Middle frontal gyrus (tissue), 1 donor: ENCODE results near the gene ADK.
"Not testable (repeated sequence)": the region's sequence is repeated elsewhere in the genome, so short reads cannot be mapped to it uniquely, and the experiment has no call there.

Experiments used
- DNase-seq: peaks from one replicate; pipeline ENCODE4 v3.0.0-alpha.2; 2015; ENCODE audit warnings: low spot score; ENCODE audit errors: extremely low spot score

ADK gene

GRCh38 chr10:74343804-74344203 is 192.8 kb downstream of the ADK start:
- DNase-seq = no peak

GRCh38 chr10:74344306-74344705 is 193.3 kb downstream of the ADK start:
- no peak for DNase-seq

DNA sequence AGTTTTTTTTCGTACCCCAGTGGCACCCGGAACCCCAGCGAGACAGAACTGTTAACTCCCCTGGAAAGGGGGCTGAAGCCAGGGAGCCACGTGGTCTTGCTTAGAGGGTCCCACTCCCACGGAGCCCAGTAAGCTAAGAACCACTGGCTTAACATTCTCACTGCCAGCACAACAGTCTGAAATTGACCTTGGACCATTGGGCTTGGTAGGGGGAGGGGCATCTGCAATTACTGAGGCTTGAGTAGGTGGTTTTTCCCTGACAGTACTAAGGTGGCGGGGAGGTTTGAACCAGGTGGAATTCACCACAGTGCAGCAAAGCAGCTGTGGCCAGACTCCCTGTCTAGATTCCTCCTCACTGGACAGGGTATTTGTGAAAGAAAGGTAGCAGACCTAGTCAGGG is 196.5 kb downstream of the ADK start:
- no peak for DNase-seq

- DNase-seq = not testable (repeated sequence)
Observed at GRCh38 chr10:74353021-74353420, 202.0 kb downstream of the ADK start.

- no peak for DNase-seq
Observed at GRCh38 chr10:74361678-74362077, 210.7 kb downstream of the ADK start.

- DNase-seq = no peak
Observed at GRCh38 chr10:74363727-74364126, 212.7 kb downstream of the ADK start.

- DNase-seq = no peak
Observed at GRCh38 chr10:74365109-74365508, 214.1 kb downstream of the ADK start.

DNA sequence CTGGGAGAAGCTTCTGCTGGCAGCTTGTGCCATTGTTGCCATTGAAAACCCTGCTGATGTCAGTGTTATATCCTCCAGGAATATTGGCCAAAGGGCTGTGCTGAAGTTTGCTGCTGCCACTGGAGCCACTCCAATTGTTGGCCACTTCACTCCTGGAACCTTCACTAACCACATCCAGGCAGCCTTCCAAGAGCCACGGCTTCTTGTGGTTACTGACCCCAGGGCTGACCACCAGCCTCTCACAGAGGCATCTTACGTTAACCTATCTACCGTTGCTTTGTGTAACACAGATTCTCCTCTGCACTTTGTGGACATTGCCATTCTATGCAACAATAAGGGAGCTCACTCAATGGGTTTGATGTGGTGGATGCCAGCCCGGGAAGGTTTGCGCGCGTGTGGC is 220.7 kb downstream of the ADK start:
- DNase-seq = no peak

- no peak for DNase-seq
Observed at GRCh38 chr10:74373059-74373458, 222.0 kb downstream of the ADK start.

DNA sequence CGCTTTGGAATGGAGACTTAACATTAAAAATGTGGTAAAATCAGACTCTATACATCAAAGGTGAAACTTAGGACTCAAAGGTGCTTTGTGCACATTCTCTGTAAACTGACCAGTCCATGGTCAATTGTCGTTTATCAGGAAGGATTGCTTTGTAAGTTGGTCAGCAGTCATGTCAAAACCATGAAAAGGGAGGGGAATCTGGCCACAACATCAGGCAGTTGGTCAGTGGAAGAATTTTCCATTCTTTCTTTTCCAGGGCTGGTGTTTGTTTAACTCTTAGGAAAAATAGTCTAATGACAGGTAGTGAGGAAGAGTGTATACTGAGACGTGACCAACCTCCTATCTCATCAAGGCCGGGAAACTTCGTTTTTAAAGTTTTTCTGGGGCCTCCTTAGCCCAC is 226.5 kb downstream of the ADK start:
- DNase-seq = no peak

DNA sequence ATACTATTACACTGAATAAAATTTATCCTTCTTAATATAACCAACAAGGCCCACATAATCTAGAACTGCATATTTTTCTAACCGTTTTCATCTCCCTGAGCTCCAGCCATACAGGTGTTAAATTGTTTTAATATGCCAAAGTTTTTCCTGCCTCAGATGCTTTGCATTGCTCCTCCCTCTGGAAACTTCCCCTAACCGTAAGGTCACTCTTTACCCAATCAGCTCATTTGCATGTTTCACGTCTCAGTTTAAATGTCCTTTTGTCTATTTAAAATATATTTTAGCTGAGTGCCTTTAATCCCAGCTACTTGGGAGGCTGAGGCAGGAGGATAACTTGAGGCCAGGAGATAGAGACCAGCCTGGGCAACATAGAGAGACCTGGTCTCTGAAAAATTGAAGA is 228.5 kb downstream of the ADK start:
- DNase-seq = no peak

GRCh38 chr10:74380795-74381194 is 229.8 kb downstream of the ADK start:
- DNase-seq = no peak

DNA sequence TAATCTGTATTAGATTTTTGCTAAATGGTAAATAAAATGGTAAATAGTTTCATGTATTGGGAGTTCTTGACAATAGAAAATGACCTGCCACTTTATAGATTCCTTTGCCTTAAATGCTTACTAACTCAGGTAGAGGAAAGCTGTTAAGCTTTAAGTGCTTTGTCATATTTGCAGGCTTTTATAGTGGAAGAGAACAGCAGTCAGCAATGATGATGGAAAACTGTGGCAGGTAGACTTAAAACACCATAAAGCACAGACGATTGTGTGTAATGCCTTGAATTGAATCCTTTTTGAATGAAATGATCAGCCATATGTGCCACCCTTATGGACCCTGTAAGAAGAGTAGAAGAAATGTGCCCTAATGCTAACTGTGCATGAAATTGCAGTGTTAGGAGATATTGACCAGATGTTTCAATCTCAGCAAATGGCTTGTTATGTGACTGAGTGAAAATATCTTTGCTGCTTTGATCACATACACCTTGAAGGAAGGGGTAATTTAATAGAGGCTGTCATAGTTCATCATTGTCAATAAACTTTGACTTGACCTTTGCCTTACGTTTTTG is 230.4 kb downstream of the ADK start:
- no peak for DNase-seq

- DNase-seq = no peak
Observed at GRCh38 chr10:74382663-74383062, 231.6 kb downstream of the ADK start.

- DNase-seq = no peak
Observed at GRCh38 chr10:74383642-74384041, 232.6 kb downstream of the ADK start.

- no peak for DNase-seq
Observed at GRCh38 chr10:74384615-74385183, 233.7 kb downstream of the ADK start.

DNA sequence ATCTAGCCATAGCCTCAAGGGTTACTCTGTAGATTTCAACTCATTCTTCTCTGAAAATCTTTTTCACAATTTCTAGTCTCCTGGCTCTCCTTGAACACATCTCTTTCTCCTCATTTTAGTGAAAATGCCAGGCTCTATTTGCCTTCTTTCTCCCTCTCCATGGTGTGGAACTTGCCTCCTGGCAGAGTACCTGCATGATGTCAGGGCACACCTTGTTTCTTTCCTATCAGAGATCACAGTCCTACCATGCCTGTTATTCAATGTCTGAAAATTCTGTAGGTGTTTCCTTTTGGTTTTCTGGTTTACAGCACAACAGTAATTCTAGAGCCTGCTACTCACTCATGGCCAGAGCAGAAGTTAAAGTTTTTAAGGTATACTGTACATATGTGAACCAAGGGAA is 237.8 kb downstream of the ADK start:
- no peak for DNase-seq

DNA sequence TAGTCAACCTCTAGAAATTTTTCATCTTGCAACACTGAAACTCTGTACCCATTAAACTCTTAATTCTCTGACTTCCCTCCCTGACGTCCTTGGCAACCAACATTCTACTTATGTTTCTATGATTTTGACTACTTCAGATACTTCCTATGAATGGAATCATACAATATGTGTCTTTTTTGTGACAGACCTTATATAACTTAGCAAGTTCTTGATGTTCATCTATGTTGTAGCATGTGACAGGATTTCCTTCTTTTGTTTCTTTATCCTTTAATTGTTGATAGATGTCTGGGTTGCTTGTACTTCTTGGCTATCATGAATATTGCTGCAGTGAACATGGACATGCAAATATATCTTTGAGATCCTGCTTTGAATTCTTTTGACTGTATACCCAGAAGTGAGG is 240.8 kb downstream of the ADK start:
- no peak for DNase-seq

DNA sequence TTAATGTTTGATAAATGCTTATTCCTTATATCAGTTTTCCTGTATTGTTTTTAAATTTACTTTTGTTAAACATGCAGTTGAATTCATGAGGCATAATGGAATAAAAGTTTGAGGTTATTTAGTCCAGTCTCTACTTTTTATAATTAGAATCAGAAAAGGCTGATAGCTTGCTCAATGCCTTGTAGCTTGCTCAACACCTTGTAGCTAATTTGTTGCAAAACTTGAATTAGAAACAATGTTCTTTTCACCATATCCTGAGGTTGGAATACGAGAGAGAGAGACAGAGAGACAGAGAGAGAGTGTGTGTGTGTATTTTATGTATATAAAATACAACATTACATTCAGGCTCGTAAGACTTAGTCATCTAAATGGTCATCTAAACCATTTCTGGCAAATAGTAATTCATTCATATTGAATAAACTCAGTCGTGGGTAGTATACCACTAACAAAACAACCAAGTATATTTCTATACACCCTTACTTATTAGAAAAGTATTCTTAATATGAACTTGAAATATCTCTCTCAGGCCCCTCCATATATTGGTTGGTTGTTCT is 243.5 kb downstream of the ADK start:
- DNase-seq = no peak

DNA sequence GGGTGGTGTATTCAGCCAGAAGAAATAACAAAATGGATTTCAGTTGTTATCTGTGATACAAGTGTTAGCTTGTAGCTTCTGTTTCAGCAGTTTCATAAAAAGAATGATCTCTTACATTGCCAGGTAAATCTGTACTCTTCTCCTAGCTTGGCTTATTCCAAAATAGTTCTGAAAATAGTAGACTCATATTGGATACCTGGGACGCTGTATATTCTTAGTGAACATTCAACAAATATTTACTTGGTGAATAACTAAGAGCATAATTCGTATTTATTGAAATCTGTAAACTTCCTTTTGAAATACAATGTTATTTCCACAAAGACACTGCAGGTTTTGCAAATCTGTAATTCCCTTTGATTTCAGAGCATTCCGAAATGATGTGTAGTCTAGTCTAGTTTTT is 249.2 kb downstream of the ADK start:
- no peak for DNase-seq

- no peak for DNase-seq
Observed at GRCh38 chr10:74406006-74406405, 255.0 kb downstream of the ADK start.

DNA sequence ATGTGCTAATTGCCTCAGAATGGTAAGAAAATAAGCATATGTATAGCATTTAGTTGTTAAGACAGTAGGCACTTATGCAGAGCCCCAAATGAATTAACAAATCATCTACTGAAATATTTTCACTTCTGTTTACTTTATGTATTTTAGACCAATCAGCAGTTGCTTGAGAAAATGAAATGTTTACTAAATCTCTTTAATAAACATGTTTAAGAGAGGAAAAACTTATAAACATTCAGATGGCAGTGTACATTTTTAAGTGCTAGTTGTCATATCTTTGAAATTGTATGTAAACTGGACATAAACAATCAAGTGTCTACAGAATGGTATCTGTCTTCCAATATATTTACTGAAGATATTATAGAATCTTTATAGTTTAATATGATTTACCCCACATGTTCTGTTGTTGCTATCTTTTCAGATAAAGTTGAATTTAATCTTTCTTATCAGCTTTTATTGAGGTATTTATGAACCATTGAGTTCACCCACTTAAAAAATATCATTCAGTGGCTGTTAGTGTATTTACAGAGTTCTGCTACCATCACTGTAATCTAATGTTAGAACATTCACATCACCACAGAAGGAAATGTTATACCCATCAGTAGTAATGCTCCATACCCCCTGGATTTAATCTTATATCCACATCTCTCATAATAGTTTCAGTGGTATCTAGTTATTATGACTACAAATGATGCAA is 264.3 kb downstream of the ADK start:
- no peak for DNase-seq

GRCh38 chr10:74417397-74417796 is 266.4 kb downstream of the ADK start:
- no peak for DNase-seq
